Measurements from ENCODE around the gene AMFR. TPM values are rescaled to one million over a fixed set of nuclear protein-coding genes. Genes with fewer than 3 reads are reported as not detected.

Gene AMFR
- 109 TPM in 2 replicates for total RNA-seq (2014; rRNA removed; shearing (Covaris generic); ENCODE audit: low replicate concordance)

DNA sequence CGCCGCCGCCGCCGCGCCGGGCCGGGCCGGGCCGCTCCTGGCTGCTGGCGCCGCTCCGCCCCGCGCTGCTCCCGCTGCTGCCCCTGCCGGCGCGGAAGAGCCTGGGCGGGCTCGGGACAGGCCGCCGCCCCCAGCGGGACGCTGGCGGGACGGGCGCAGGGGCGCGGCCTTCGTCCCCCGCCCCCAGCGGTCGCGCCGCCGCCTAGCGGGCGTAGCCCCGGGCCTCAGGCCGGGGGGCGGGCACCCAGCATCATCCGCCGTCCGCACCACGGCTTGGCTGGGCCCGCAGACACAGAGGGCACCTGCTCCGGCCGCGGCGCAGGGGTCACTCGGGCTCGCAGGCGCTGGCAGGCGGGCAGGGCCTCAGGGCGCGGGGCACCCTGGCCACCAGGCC, at the start of gene AMFR:
AMFR (minus strand) TSS at position 107 of the 394 bp plus-strand sequence. CDS start 218 bp downstream, outside the sequence.
- DNase-seq (ENCODE audit: low read depth), result peak; percentile 77
- in situ Hi-C loops (cut with HindIII; ENCODE audit: low pct_unique_long_range_greater_than_20kb, low sequenced_read_pairs), result no loop called here

DNA sequence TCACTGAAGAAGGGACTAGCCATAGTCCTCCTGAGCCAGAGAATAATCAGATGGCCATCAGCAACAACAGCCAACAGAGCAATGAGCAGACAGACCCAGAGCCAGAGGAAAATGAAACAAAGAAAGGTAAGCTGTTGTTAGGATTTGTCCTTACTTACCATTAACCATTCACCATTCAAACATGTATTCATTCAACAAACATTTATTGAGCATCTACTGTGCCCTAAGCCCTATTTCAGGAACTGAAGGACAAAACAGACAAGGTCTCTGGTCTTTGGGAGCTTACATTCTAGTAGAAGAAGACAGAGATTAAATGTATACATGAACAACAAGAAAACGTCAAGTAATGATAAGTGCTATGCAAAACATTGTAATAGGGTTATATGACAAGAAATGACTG, 45.3 kb upstream of the AMFR start:
- no peak for DNase-seq (ENCODE audit: low read depth)
- in situ Hi-C loops (cut with HindIII; ENCODE audit: low pct_unique_long_range_greater_than_20kb, low sequenced_read_pairs), result no loop called here

DNA sequence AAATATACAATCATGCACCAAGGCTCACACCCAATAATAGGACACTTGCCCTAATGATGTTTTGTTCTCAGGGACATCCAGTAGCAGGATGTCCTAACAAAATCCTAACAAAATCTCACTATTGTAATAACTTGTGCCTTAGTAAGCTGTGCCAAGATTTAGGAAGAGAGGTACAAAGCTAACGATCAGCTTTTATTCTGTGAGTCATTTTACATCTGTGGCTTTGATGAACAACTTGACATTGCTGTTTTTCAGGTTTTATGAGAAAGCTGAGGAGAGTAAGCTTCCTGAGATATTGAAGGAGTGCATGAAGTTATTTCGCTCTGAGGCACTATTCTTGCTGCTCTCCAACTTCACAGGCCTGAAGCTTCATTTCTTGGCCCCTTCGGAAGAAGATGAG, 44.9 kb upstream of the AMFR start:
- no peak for DNase-seq (ENCODE audit: low read depth)
- in situ Hi-C loops (cut with HindIII; ENCODE audit: low pct_unique_long_range_greater_than_20kb, low sequenced_read_pairs), result no loop called here

DNA sequence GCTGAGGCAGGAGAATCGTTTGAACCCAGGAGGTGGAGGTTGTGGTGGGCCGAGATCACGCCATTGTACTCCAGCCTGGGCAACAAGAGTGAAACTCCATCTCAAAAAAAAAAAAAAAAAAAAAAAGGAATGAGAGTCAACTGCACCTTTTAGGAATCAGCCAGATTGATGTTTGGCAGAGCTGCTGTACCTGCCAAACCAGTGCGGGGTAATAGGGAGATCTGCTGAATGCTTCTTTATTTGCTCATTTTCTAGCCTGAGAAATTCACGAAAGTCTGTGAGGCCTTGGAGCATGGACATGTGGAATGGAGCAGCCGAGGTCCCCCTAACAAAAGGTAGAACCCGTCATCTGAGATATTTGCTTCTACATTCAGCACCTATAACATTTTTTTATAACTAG, 44.4 kb upstream of the AMFR start:
- DNase-seq (ENCODE audit: low read depth), result no peak
- in situ Hi-C loops (cut with HindIII; ENCODE audit: low pct_unique_long_range_greater_than_20kb, low sequenced_read_pairs), result no loop called here

DNA sequence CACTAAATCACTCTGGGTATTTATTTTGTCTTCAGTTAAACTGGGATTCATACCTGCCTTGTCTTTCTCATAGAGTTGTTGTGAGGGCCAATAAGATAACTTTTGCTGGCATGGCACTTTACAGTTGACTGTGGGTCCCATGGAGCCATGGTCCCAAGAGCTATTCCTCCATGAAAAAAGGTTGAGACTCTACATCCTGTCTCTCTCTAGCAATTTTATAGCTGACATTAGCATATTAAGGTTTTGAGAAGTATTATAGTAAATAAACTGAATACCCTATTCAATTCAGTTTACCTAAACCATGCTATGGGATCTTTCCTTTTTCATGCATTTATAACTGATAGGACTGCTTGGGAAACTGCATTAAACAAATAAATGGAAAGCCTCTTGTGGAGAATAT, 43.5 kb upstream of the AMFR start:
- in situ Hi-C loops (cut with HindIII; ENCODE audit: low pct_unique_long_range_greater_than_20kb, low sequenced_read_pairs), result no loop called here
- no peak for DNase-seq (ENCODE audit: low read depth)

DNA sequence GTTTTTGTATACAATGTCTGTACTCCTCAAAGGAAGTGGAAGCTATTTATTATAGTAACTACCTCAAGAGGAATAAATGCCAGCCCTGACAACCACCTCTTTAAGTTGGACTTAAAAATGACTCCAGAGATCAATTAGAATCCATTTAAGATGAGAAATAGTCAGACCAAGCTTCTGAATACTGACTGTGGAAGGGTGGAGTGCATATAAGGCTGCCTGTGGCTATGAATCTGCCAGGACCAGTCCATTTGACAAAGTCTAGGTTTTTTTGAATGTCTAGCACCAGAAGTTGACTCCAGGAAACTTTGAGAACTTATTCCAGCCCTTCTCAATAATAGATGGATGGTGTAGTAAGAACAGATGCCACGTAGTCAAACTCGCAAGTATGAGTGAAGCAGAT, 41.0 kb upstream of the AMFR start:
- in situ Hi-C loops (cut with HindIII; ENCODE audit: low pct_unique_long_range_greater_than_20kb, low sequenced_read_pairs), result no loop called here

DNA sequence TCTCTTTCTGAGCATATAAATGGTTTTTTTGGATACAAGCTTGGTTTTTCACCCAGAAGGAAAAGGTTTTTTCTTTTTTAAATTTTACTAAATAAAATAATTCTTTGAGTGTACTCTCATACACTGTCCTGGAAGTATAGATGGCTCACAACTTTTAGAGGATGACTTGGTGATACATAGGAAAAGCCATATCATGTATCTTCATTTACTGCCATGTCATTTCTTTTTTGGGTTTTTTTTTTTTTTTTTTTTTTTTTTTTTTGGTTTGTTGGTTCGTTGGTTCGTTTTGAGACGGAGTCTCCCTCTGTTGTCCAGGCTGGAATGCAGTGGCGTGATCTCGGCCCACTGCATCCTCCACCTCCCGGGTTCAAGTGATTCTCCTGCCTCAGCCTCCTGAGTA, 37.8 kb upstream of the AMFR start:
- DNase-seq (ENCODE audit: low read depth), result no peak
- in situ Hi-C loops (cut with HindIII; ENCODE audit: low pct_unique_long_range_greater_than_20kb, low sequenced_read_pairs), result no loop called here

More for the DNA sequence above, 41.0 kb upstream of the AMFR start:
- no peak for DNase-seq (ENCODE audit: low read depth)

DNA sequence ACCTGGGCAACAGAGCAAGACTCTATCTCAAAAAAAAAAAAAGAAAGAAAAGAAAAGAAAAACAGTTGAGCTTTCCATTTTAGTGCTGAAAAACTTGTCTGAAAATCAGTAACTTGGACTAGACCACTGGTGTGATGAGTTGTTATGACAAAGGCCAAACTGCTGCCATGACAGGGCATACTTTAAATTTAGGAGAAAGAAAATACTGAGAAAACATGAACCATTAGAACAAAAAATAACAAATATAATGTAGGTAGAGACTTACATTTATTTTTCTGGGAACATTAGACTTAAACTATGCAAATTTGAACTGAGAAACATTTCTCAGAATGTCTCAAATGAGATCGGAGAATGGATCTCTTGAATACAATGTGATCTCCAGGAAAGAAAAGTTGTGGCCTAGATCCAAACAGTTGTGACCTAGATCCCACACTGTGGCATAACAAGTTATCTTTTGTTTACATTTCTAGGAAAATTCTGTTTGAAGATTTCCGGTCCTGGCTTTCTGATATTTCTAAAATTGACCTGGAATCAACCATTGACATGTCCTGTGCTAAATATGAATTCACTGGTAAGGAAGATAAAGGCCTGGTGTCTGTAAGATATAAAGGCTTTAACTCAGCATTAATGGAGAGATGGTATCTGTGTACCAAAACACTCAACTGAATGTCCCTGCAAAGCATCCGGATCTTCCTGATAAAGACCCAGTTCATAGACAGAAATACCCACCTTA, 36.9 kb upstream of the AMFR start:
- no peak for DNase-seq (ENCODE audit: low read depth)
- in situ Hi-C loops (cut with HindIII; ENCODE audit: low pct_unique_long_range_greater_than_20kb, low sequenced_read_pairs), result no loop called here

DNA sequence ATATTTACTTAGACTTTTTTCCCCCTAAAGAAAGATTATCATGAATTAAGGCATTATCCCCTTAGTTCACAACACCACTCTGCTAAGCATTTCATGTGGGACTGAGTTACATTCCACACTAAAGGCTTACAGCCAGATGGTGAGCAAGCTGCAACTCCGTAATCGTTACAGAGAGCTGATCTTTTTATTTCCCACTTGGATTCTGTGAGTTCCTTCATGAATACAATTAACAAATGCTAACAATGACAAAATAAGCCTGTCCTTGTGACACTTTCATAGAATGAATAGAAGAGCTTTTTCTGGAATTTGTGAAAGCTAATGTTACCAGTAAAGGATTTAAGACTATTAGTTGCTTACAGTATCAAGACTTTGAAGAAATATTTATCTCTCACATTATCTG, 34.8 kb upstream of the AMFR start:
- in situ Hi-C loops (cut with HindIII; ENCODE audit: low pct_unique_long_range_greater_than_20kb, low sequenced_read_pairs), result no loop called here
- DNase-seq (ENCODE audit: low read depth), result no peak

DNA sequence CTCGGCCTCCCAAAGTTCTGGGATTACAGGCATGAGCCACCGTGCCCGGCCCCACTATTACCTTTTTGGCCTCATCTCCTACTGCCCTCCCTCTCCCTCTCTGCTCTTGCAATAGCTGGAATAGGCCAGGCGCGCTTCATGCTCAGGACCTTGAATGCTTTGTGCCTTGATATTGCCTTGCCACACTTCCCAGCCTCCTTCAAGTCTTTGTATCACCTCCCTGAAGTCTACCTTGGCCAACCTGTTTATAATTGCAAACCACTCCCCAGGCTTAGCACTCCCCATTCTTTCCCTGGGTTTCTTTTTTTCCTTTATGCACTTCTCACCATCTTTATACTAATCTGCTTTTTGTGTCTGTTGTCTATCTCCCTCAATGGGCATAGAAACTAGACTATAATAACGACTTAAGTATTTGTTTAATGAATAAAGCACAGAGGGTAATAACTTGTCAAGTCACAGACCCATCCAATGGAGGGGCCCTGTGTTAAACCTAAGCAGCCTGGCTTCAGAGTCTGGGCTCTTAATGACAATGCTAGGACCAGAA, 32.7 kb upstream of the AMFR start:
- in situ Hi-C loops (cut with HindIII; ENCODE audit: low pct_unique_long_range_greater_than_20kb, low sequenced_read_pairs), result no loop called here

DNA sequence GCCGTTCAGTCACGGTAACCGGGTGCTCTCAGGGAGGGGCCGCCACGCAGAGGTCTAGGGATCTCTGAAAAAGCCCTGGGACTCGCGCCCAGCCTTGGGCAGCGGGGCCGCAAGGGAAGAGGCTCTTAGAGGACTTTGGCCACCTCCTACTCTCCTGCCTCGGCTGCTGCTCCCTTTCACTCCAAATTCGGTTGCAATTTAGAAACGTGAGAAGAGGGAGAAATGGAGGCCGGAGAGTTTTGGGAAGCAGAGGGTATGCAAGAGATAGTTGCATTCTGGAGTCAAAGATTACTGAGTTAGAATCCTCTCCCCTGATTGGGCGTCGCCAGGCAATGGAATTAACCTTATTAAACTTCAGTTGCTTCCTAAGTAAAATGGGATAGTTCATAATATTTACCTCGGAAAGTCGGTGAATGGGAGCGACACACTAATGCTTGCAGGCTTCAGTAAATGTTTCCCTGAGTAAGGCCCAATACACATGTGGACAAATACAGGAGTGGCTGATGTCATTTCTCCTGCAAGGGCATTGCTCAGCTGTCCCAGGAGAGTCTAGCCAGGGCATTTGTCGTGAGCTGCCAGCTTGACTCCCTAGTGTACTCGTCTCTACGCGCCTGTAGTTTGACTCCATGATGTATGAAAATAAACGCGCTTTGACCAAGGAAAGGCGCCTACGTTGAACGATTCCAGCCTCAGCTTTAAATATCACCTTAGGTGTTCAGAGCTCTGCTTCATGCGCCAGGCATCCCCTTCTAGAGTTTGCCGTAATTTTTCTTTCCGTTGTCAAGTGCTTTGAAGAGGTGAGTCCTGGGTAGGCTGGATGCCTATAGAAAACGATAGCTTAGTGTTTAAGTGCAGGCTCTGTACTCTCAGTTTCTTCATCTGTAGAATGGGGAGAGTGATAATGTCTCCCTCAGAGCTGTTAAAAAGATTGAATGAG, 26.7 kb upstream of the AMFR start:
- DNase-seq (ENCODE audit: low read depth), result peak; percentile 36
- in situ Hi-C loops (cut with HindIII; ENCODE audit: low pct_unique_long_range_greater_than_20kb, low sequenced_read_pairs), result no loop called here

More for the DNA sequence above, 32.7 kb upstream of the AMFR start:
- DNase-seq (ENCODE audit: low read depth), result no peak

DNA sequence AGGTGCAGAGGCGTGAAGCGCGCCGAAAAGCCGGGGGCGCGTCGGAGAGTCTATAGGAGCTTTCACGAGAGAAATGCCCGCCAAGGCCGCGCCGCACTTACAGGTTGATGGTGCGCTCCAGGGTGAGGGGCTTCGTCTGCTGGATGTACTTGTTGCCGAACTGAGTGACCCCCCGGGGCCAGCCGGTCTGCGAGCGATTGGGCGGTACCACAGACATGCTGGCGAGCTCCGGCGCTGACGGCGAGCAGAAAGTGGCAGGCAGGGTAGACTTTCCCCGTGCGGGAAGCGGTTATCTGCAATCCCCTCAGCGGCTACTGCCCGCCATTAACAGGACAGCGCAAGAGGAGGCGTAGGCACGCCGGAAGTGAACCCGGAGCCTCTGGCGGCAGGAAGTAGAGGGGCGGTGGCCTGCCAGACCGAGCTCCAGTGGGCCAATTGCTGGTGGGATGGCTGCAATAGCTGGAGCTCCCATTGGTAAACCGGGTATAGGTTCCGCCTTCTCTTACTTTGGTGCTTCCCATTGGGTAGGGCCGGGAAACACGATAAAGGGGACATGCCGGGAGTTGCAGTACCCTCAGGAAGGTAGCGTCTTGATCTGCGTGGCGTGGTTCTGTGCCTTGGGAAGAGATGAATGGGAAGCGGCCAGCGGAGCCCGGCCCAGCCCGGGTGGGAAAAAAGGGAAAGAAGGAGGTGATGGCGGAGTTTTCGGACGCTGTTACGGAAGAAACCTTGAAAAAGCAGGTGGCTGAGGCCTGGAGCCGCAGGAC, 25.8 kb upstream of the AMFR start, which contains the start of the genes NUDT21 and OGFOD1:
NUDT21 (minus strand) TSS at position 347 of the 767 bp plus-strand sequence; CDS start at position 217, 130 bp downstream.
OGFOD1 (plus strand) TSS at position 569 of the 767 bp plus-strand sequence; CDS start at position 628, 59 bp downstream.
- in situ Hi-C loops (cut with HindIII; ENCODE audit: low pct_unique_long_range_greater_than_20kb, low sequenced_read_pairs), result no loop called here
- DNase-seq (ENCODE audit: low read depth), result peak; percentile 94

DNA sequence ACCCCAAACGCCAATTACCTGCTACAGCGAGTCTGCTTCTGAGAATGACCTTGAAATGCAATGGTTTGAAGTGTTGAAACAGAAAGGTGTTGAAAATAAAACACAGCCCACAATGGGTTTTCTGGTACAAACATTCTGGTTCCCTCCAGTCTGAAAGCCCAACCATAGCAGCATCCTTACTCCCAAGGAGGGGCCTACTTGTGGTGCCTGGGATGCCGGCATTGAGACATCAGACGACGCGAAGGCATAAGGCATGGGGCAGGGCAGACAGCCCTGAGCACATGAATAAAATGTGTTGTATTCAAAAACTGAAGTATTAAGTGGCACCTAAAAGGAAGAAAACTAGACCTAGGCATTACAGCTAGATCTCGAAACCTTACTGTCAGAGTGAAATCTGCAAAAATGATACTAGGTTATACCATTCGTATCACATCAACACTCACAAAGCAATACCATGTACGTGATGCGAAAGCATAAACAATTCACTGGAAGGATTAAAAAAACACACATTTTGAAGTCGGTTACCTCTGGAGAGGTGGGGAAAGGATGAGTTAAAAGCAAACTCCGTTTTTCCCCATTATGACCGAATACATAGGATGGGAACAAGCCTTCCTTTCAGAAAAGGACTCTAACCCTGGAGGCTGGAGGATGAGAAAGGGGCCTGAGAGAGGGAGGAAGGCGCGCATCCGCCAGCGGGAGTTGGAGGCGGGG, 25.1 kb upstream of the AMFR start:
- in situ Hi-C loops (cut with HindIII; ENCODE audit: low pct_unique_long_range_greater_than_20kb, low sequenced_read_pairs), result no loop called here
- DNase-seq (ENCODE audit: low read depth), result peak; percentile 13

DNA sequence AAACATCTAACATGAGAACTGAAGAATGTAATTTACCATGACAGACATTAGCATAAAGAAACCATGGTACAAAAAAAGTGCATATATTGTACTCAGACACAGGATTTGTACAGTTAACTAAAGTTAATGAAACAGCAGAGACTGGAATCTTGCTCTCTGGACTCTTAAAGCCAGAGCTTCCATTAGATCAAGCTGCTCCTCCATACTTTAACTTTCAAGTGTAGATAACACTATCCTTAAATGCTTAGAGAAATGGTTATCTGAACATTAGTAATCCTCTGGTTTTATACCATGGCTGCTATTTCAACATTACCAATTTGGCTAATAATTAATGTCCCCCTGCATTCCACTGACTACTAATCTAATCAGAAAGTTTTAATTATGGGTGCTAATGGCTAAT, 22.7 kb upstream of the AMFR start:
- no peak for DNase-seq (ENCODE audit: low read depth)
- in situ Hi-C loops (cut with HindIII; ENCODE audit: low pct_unique_long_range_greater_than_20kb, low sequenced_read_pairs), result no loop called here

DNA sequence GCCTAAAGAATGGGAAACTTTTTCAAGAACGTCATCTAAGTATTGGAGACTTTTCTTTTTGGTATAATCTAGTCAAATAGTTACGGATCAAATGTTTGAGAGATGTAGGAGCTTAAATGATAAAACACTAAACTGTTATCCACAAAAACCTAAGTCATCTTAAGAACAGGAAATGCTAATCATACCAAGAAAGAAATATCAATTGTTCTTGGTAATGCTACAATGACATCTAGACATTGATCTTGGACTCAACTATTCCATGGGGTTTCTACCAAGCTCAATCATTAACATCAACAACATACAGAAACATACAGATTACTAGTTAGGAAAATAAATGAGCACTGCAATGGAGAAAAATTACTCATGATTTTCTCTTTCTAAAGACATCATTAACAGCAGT, 21.9 kb upstream of the AMFR start:
- DNase-seq (ENCODE audit: low read depth), result no peak
- in situ Hi-C loops (cut with HindIII; ENCODE audit: low pct_unique_long_range_greater_than_20kb, low sequenced_read_pairs), result no loop called here

DNA sequence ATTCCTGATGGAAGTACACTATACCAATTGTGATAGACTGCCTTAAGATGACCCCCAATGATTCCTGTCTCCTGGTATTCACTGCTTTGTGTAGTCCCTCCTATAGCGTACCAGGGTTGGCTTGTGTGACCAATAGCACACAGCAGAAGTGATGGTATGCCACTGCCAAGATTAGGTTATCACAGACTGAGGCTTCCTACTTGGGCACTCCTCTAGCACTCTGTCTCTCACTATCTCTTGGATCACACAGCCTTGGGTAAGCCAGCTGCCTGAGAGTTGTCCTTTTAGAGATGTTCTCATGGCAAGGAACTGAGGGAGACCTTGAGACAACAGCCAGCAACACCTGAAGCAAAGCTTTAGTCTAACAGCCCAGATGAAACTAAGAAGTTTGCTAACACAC, 12.7 kb upstream of the AMFR start:
- in situ Hi-C loops (cut with HindIII; ENCODE audit: low pct_unique_long_range_greater_than_20kb, low sequenced_read_pairs), result no loop called here
- DNase-seq (ENCODE audit: low read depth), result no peak

DNA sequence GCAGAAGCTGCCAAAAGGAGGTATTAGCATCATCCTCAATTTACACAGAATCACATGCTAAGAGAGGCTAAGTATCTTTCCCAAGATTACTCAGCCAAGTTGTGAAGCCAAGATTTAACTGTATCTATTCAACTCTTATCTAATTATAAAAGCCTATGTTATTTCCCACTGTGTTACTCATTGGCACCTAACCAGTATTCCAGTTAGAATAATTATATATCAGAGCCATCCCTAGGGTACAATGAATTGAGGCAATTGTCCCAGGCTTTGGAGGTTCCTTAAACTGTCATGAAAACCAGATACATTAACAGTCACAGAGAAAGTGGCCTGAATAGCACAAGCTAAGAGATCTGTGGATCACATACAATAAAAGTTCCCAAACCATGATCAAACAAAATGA, 10.9 kb upstream of the AMFR start:
- DNase-seq (ENCODE audit: low read depth), result no peak
- in situ Hi-C loops (cut with HindIII; ENCODE audit: low pct_unique_long_range_greater_than_20kb, low sequenced_read_pairs), result no loop called here

DNA sequence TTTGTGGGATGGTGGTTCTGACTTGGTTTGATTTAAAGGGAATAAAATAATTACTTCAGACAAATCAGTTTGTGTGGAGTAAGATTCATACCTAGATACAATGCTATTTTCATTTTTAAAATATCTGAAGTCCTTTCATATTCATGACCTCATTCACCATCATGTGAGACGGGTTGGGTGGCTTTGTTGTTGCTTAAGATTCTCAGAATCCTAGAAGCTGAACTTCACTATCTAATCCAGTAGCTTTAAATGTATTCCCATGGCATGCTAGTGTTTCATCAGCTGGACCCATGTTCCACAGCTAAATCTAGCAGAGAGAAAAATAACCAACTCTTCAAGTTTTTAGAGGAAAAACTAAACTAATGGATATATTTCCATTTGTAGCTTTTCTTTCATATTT, 2.7 kb upstream of the AMFR start:
- in situ Hi-C loops (cut with HindIII; ENCODE audit: low pct_unique_long_range_greater_than_20kb, low sequenced_read_pairs), result no loop called here
- no peak for DNase-seq (ENCODE audit: low read depth)

Data from Caki2 (cell line).